Hepatocyte (in vitro differentiated cells): Measurements from ENCODE around the gene SNPH. TPM values are rescaled to one million over a fixed set of nuclear protein-coding genes. Genes with fewer than 3 reads are reported as not detected.
"Not testable (repeated sequence)": the region's sequence is repeated elsewhere in the genome, so short reads cannot be mapped to it uniquely, and the experiment has no call there.

ENCODE experiments used
- DNase-seq: peaks from one replicate; pipeline ENCODE4 v3.0.0-alpha.2; 2016; ENCODE audit warnings: low spot score
- H2AFZ ChIP-seq: fragments of 200-600 bp; sonication (generic); 2 replicates; pipeline ENCODE4 v1.6.0; 2016; ENCODE audit warnings: antibody characterized with exemption, mild to moderate bottlenecking
- H3K27ac ChIP-seq: fragments of 200-600 bp; sonication (generic); 2 replicates; pipeline ENCODE4 v1.5.1; 2016; ENCODE audit warnings: mild to moderate bottlenecking
- H3K27me3 ChIP-seq: fragments of 200-600 bp; sonication (generic); 2 replicates; pipeline ENCODE4 v1.6.1; 2016
- H3K36me3 ChIP-seq: fragments of 200-600 bp; sonication (generic); replicated peaks from 2 replicates; pipeline ENCODE4 v1.5.1; 2016; ENCODE audit warnings: low read depth; ENCODE audit not compliant: insufficient read depth
- H3K4me1 ChIP-seq: fragments of 200-600 bp; sonication (generic); 2 replicates; pipeline ENCODE4 v1.5.1; 2016; ENCODE audit warnings: mild to moderate bottlenecking, moderate library complexity; ENCODE audit not compliant: insufficient read depth
- H3K4me2 ChIP-seq: fragments of 200-600 bp; sonication (generic); 2 replicates; pipeline ENCODE4 v1.6.0; 2016
- H3K4me3 ChIP-seq: fragments of 200-600 bp; sonication (generic); 2 replicates; pipeline ENCODE4 v1.5.1; 2016; ENCODE audit warnings: mild to moderate bottlenecking
- H3K79me2 ChIP-seq: fragments of 200-600 bp; sonication (generic); 2 replicates; pipeline ENCODE4 v1.6.0; 2017; ENCODE audit warnings: mild to moderate bottlenecking
- H3K9me2 ChIP-seq: fragments of 200-600 bp; sonication (generic); replicated peaks from 2 replicates; pipeline ENCODE4 v1.6.0; 2017; ENCODE audit warnings: mild to moderate bottlenecking; ENCODE audit not compliant: insufficient read depth
- H3K9me3 ChIP-seq: fragments of 200-600 bp; sonication (generic); 2 replicates; pipeline ENCODE4 v1.5.1; 2016; ENCODE audit warnings: low read depth, mild to moderate bottlenecking
- H4K20me1 ChIP-seq: fragments of 200-600 bp; sonication (generic); 2 replicates; pipeline ENCODE4 v1.6.0; 2016; ENCODE audit warnings: mild to moderate bottlenecking; ENCODE audit not compliant: insufficient read depth, poor library complexity, severe bottlenecking
- CTCF ChIP-seq: fragments of 200-600 bp; sonication (generic); IDR thresholded peaks from 2 replicates; pipeline ENCODE4 v1.5.1; 2016; ENCODE audit warnings: antibody characterized with exemption, mild to moderate bottlenecking; ENCODE audit not compliant: poor library complexity
- EZH2 ChIP-seq: fragments of 200-600 bp; sonication (generic); IDR thresholded peaks from 2 replicates; pipeline ENCODE4 v1.6.1; 2016; ENCODE audit warnings: antibody characterized with exemption, mild to moderate bottlenecking, borderline replicate concordance
- EZH2phosphoT487 ChIP-seq: fragments of 200-600 bp; sonication (generic); IDR thresholded peaks from one replicate; pipeline ENCODE4 v1.6.1; 2018; ENCODE audit warnings: antibody characterized with exemption, mild to moderate bottlenecking, low read depth, moderate library complexity; ENCODE audit not compliant: unreplicated experiment, severe bottlenecking
- WGBS: methylation state at CpG from one replicate; pipeline ENCODE4 v1.1.6; 2016; ENCODE audit warnings: low lambda C conversion rate; ENCODE audit errors: missing lambda C conversion rate; 5-methylcytosine and 5-hydroxymethylcytosine counted together
- polyA plus RNA-seq: library from polyadenylated mRNA; unstranded; fragments of >200 nt; fragmentation: Nextera tagmentation; extraction: Ambion mirVana; gene quantifications from 2 replicates; pipeline ENCODE4 v1.2.1, GENCODE V29; 2016
- total RNA-seq: library from RNA; depleted of rRNA; stranded (reverse); fragments of >200 nt; gene quantifications from 2 replicates; pipeline ENCODE4 v1.2.3, GENCODE V29; 2014

Gene SNPH
- total and polyA plus RNA-seq, 2 experiments from 2014 or later, result 2.3 to 3.7 TPM

GRCh38 chr20:1242099-1242498 is 24.0 kb upstream of the SNPH start:
- Histone ChIP-seq H3K4me3 (no peak overlapping the region), H3K27ac (no peak overlapping the region), H3K27me3 (peaks cover 14% of the 10 kb centered on the region), H3K36me3 (no peaks in the 10 kb centered on the region), H4K20me1 (no peaks in the 10 kb centered on the region), H3K9me2 (no peaks in the 10 kb centered on the region), H3K4me1 (no peaks in the 10 kb centered on the region), H2AFZ (no peak overlapping the region), H3K4me2 (no peak overlapping the region), H3K79me2 (no peaks in the 10 kb centered on the region), H3K9me3 (no peaks in the 10 kb centered on the region)
- TF ChIP-seq EZH2 (no peak), CTCF (no peak), EZH2phosphoT487 (no peak)
- 90% methylated on average over 3 of the region's 3 CpGs for WGBS
- no peak for DNase-seq

- no peaks in the 10 kb centered on the region for H4K20me1 ChIP-seq
- H3K27me3 ChIP-seq, result peaks cover 14% of the 10 kb centered on the region
- no peaks in the 10 kb centered on the region for H3K36me3 ChIP-seq
- WGBS, result 76% methylated on average over 2 of the region's 2 CpGs
- no peaks in the 10 kb centered on the region for H3K9me3 ChIP-seq
- TF ChIP-seq EZH2phosphoT487 (no peak), EZH2 (no peak), CTCF (no peak)
- no peak overlapping the region for H3K27ac ChIP-seq
- DNase-seq, result no peak
- no peaks in the 10 kb centered on the region for H3K9me2 ChIP-seq
- H3K4me1 ChIP-seq, result no peaks in the 10 kb centered on the region
- no peak overlapping the region for H3K4me2 ChIP-seq
- no peaks in the 10 kb centered on the region for H3K79me2 ChIP-seq
- H2AFZ ChIP-seq, result no peak overlapping the region
- no peak overlapping the region for H3K4me3 ChIP-seq
These were observed 23.6 kb upstream of the SNPH start for GRCh38 chr20:1242530-1242929.

GRCh38 chr20:1245578-1245977 is 20.5 kb upstream of the SNPH start:
- no peaks in the 10 kb centered on the region for H4K20me1 ChIP-seq
- no peak overlapping the region for H3K4me2 ChIP-seq
- TF ChIP-seq EZH2phosphoT487, result no peak
- no peak for TF ChIP-seq CTCF
- no peak for TF ChIP-seq EZH2
- DNase-seq, result no peak
- 81% methylated on average over 2 of the region's 2 CpGs for WGBS
- H3K27me3 ChIP-seq, result peaks cover 14% of the 10 kb centered on the region
- H2AFZ ChIP-seq, result no peak overlapping the region
- H3K9me2 ChIP-seq, result no peaks in the 10 kb centered on the region
- no peaks in the 10 kb centered on the region for H3K9me3 ChIP-seq
- no peaks in the 10 kb centered on the region for H3K36me3 ChIP-seq
- H3K79me2 ChIP-seq, result no peaks in the 10 kb centered on the region
- no peak overlapping the region for H3K27ac ChIP-seq
- no peak overlapping the region for H3K4me3 ChIP-seq
- H3K4me1 ChIP-seq, result no peaks in the 10 kb centered on the region

- Histone ChIP-seq H3K9me3 (no peaks in the 10 kb centered on the region), H3K36me3 (no peaks in the 10 kb centered on the region), H3K9me2 (no peaks in the 10 kb centered on the region), H3K4me1 (no peaks in the 10 kb centered on the region), H3K4me2 (no peak overlapping the region), H4K20me1 (no peaks in the 10 kb centered on the region), H3K27me3 (peaks cover 16% of the 10 kb centered on the region), H2AFZ (no peak overlapping the region), H3K4me3 (no peak overlapping the region), H3K79me2 (no peaks in the 10 kb centered on the region), H3K27ac (no peak overlapping the region)
- TF ChIP-seq EZH2, result no peak
- no peak for TF ChIP-seq EZH2phosphoT487
- no peak for TF ChIP-seq CTCF
- no peak for DNase-seq
These were observed 18.4 kb upstream of the SNPH start for GRCh38 chr20:1247689-1248088.

GRCh38 chr20:1250282-1250681 is 15.8 kb upstream of the SNPH start:
- not testable (repeated sequence) for H2AFZ ChIP-seq, H4K20me1 ChIP-seq, H3K36me3 ChIP-seq, H3K9me2 ChIP-seq, H3K4me2 ChIP-seq, H3K27ac ChIP-seq, H3K79me2 ChIP-seq, H3K4me1 ChIP-seq, H3K9me3 ChIP-seq, H3K4me3 ChIP-seq, DNase-seq
- 94% methylated on average over 2 of the region's 2 CpGs for WGBS
- H3K27me3 ChIP-seq, result peaks cover 19% of the 10 kb centered on the region
